Prostate gland (tissue), 2 donors: ENCODE data around the gene IQSEC3. TPM values are rescaled to one million over a fixed set of nuclear protein-coding genes. Genes with fewer than 3 reads are reported as not detected.
"Not testable (repeated sequence)": the region's sequence is repeated elsewhere in the genome, so short reads cannot be mapped to it uniquely, and the experiment has no call there.

ENCODE experiments used
- DNase-seq: peaks from one replicate; pipeline ENCODE4 v3.0.0-alpha.2; 2019; ENCODE audit warnings: low spot score
- H3K27ac ChIP-seq, 2 donors: fragments of 200-600 bp; sonication (generic); 2 replicates each; pipeline ENCODE4 v1.5.1; 2017 to 2019
- H3K27me3 ChIP-seq: fragments of 200-600 bp; sonication (generic); replicated peaks from 2 replicates; pipeline ENCODE4 v1.5.1; 2019; ENCODE audit not compliant: insufficient read depth
- H3K36me3 ChIP-seq, 2 donors: fragments of 200-600 bp; sonication (generic); 1 replicate in 1 of 2; 2 replicates in 1 of 2; pipeline versions ENCODE4 v1.5.1 to v1.8.1; 2017 to 2019
- H3K4me1 ChIP-seq: fragments of 200-600 bp; sonication (generic); replicated peaks from 2 replicates; pipeline ENCODE4 v1.5.1; 2019
- H3K4me3 ChIP-seq, 2 donors: fragments of 200-600 bp; sonication (generic); 2 replicates each; pipeline ENCODE4 v1.5.1; 2017 to 2019
- H3K9me3 ChIP-seq: fragments of 200-600 bp; sonication (generic); 2 replicates; pipeline ENCODE4 v1.5.1; 2017
- POLR2A ChIP-seq: fragments of 450-650 bp; IDR thresholded peaks from one replicate; pipeline ENCODE4 v1.6.1; 2016; ENCODE audit warnings: antibody characterized with exemption, mild to moderate bottlenecking
- POLR2AphosphoS5 ChIP-seq: sonication (generic); formaldehyde crosslinking; IDR thresholded peaks from one replicate; pipeline ENCODE4 v1.6.1; 2017; ENCODE audit warnings: antibody characterized with exemption
- WGBS: methylation state at CpG from one replicate; pipeline ENCODE4 v1.1.5; 2018; 5-methylcytosine and 5-hydroxymethylcytosine counted together
- intact Hi-C: fragments of 100-400 bp; cut with DNase I; formaldehyde crosslinking; loops from one replicate; pipeline ENCODE4 v1.14.2; 2022
- total RNA-seq, 2 donors: library from RNA; depleted of rRNA; stranded (reverse); fragments of >200 nt; gene quantifications; one replicate each; pipeline ENCODE4 v1.1.0, GENCODE V29; 2016
- TF ChIP-seq, protein P1 (sequence below), 4 experiments: fragments of 200-600 bp in 2 of 4; fragments of 450-650 bp in 2 of 4; sonication (generic) in 2 of 4; IDR thresholded peaks; 1 replicate in 3 of 4; 2 replicates in 1 of 4; pipeline ENCODE4 v1.5.1; 2016 to 2019; ENCODE audit warnings: antibody characterized with exemption in 4 of 4, mild to moderate bottlenecking in 2 of 4, moderate library complexity in 2 of 4

The IQSEC3 gene
- total RNA-seq, 2 donors from 2014 or later, result 0.14 to 2.6 TPM

- no peak for DNase-seq
- Histone ChIP-seq H3K4me1 (no peaks in the 10 kb centered on the region), H3K9me3 (no peaks in the 10 kb centered on the region), H3K27ac (no peak overlapping the region), H3K4me3 (no peak overlapping the region), H3K27me3 (no peaks in the 10 kb centered on the region), H3K36me3 (no peaks in the 10 kb centered on the region)
- TF ChIP-seq, protein P1, sequence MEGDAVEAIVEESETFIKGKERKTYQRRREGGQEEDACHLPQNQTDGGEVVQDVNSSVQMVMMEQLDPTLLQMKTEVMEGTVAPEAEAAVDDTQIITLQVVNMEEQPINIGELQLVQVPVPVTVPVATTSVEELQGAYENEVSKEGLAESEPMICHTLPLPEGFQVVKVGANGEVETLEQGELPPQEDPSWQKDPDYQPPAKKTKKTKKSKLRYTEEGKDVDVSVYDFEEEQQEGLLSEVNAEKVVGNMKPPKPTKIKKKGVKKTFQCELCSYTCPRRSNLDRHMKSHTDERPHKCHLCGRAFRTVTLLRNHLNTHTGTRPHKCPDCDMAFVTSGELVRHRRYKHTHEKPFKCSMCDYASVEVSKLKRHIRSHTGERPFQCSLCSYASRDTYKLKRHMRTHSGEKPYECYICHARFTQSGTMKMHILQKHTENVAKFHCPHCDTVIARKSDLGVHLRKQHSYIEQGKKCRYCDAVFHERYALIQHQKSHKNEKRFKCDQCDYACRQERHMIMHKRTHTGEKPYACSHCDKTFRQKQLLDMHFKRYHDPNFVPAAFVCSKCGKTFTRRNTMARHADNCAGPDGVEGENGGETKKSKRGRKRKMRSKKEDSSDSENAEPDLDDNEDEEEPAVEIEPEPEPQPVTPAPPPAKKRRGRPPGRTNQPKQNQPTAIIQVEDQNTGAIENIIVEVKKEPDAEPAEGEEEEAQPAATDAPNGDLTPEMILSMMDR (IDR thresholded peaks at IDR 0.05), result no peak
- TF ChIP-seq POLR2AphosphoS5 (no peak), POLR2A (no peak)
- intact Hi-C loops, result no loop called here
- 61% methylated on average over 4 of the region's 4 CpGs for WGBS
Observed at GRCh38 chr12:22190-22529, 44.4 kb upstream of the IQSEC3 start.

DNA sequence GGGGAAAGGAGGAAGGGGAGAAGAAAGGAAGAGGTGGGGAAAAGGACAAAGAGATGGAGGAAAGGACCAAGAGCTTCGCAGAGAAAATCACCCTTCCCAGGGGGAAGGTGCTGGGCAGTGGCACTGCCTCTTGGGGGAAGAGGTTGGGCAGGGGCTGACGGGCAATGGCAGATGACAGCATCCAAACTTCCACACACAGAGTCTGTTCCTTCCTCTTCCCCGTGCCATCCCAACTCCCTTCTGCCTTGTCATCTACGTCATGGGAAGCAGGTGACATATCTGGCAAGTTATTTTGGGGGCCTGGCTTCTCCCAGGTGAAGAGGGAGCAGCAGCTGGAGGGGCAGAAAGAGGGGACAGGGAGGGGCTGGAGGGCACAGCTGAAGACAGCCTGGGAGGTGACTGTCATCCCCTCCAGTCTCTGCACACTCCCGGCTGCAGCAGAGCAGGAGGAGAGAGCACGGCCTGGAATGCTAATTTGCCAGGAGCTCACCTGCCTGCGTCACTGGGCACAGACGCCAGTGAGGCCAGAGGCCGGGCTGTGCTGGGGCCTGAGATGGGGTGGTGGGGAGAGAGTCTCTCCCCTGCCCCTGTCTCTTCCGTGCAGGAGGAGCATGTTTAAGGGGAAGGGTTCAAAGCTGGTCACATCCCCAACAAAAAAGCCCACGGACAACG lies 43.9 kb upstream of the IQSEC3 start:
- Histone ChIP-seq H3K27me3 (no peaks in the 10 kb centered on the region), H3K27ac (no peak overlapping the region), H3K9me3 (no peaks in the 10 kb centered on the region), H3K36me3 (no peaks in the 10 kb centered on the region), H3K4me3 (no peak overlapping the region), H3K4me1 (no peaks in the 10 kb centered on the region)
- DNase-seq, result no peak
- intact Hi-C loops, result no loop called here
- WGBS, result 76% methylated on average over 9 of the region's 12 CpGs
- TF ChIP-seq POLR2A, result no peak
- no peak for TF ChIP-seq POLR2AphosphoS5
- TF ChIP-seq, protein P1 (IDR thresholded peaks at IDR 0.05), result no peak

GRCh38 chr12:27904-28303 lies 38.7 kb upstream of the IQSEC3 start:
- H3K4me1 ChIP-seq, H3K27ac ChIP-seq, H3K9me3 ChIP-seq, DNase-seq, H3K36me3 ChIP-seq, intact Hi-C loops, H3K4me3 ChIP-seq, H3K27me3 ChIP-seq: not testable (repeated sequence)
- no CpG with 5 or more reads among the region's 5 CpGs for WGBS

GRCh38 chr12:38775-39174 lies 27.8 kb upstream of the IQSEC3 start:
- intact Hi-C loops, H3K9me3 ChIP-seq, H3K4me3 ChIP-seq, H3K4me1 ChIP-seq, H3K27me3 ChIP-seq, H3K36me3 ChIP-seq, DNase-seq, H3K27ac ChIP-seq: not testable (repeated sequence)
- no CpG with 5 or more reads among the region's 9 CpGs for WGBS

GRCh38 chr12:39555-40265 lies 26.9 kb upstream of the IQSEC3 start:
- H3K27me3 ChIP-seq, DNase-seq, H3K4me1 ChIP-seq, H3K27ac ChIP-seq, H3K9me3 ChIP-seq, H3K4me3 ChIP-seq, intact Hi-C loops, H3K36me3 ChIP-seq: not testable (repeated sequence)
- WGBS, result 85% methylated on average over 4 of the region's 6 CpGs

GRCh38 chr12:44352-44751 lies 22.2 kb upstream of the IQSEC3 start:
- 89% methylated on average over 5 of the region's 8 CpGs for WGBS
- H3K4me1 ChIP-seq, H3K4me3 ChIP-seq, H3K36me3 ChIP-seq, H3K9me3 ChIP-seq, H3K27me3 ChIP-seq, intact Hi-C loops, DNase-seq, H3K27ac ChIP-seq: not testable (repeated sequence)

DNA sequence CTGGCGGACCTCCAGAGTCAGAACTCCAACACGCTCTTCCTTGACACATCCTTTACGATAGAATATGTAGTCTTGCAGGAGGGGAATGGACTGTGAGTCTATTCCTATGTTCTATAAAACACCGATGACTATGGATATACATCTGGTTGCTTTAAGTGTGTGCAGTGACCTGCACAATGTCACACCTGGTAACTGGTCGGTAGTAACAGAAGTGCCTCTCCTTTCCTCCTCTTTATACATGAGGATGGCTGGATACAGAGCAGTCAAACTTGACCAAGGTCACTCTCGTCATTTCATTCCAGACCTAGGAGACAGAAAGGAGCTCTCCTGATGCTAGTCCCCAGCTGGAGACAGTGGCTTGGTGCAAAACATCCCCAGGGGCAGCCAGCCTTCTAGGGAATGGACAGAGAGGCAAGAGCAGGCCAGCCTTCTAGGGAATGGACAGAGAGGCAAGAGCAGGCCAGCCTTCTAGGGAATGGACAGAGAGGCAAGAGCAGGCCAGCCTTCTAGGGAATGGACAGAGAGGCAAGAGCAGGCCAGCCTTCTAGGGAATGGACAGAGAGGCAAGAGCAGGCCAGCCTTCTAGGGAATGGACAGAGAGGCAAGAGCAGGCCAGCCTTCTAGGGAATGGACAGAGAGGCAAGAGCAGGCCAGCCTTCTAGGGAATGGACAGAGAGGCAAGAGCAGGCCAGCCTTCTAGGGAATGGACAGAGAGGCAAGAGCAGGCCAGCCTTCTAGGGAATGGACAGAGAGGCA lies 21.2 kb upstream of the IQSEC3 start:
- 78% methylated on average over 6 of the region's 6 CpGs for WGBS
- H3K4me3 ChIP-seq, H3K27me3 ChIP-seq, H3K36me3 ChIP-seq, H3K9me3 ChIP-seq, H3K4me1 ChIP-seq, intact Hi-C loops, H3K27ac ChIP-seq, DNase-seq: not testable (repeated sequence)

DNA sequence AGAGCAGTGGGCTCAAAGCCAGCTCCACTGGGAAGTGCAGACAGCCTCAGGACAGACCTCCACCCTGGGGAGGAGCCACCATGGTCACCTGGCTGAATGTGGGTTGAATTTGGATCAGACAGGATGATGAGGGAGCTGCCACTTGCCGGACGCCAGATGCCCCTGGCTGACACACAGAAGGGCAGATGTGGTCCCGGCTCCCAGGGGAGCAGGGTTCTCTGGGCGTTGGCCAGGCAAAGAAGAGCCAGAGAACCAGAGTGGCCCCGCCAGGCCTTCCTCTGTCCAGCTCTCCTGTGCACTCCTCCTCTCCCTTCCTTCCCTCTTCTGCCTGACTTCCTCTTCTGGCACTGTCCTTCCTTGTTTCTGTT lies 20.6 kb upstream of the IQSEC3 start:
- intact Hi-C loops, H3K27me3 ChIP-seq, H3K9me3 ChIP-seq, H3K4me3 ChIP-seq, H3K27ac ChIP-seq, H3K4me1 ChIP-seq, DNase-seq, H3K36me3 ChIP-seq: not testable (repeated sequence)
- WGBS, result 75% methylated on average over 4 of the region's 5 CpGs

GRCh38 chr12:46542-46941 lies 20.0 kb upstream of the IQSEC3 start:
- H3K4me3 ChIP-seq, intact Hi-C loops, DNase-seq, H3K36me3 ChIP-seq, H3K27ac ChIP-seq, H3K27me3 ChIP-seq, H3K9me3 ChIP-seq, H3K4me1 ChIP-seq: not testable (repeated sequence)
- 64% methylated on average over 5 of the region's 5 CpGs for WGBS

GRCh38 chr12:47699-48226 lies 18.8 kb upstream of the IQSEC3 start:
- H3K36me3 ChIP-seq, H3K27ac ChIP-seq, H3K27me3 ChIP-seq, H3K9me3 ChIP-seq, H3K4me1 ChIP-seq, DNase-seq, H3K4me3 ChIP-seq, intact Hi-C loops: not testable (repeated sequence)
- WGBS, result 69% methylated on average over 3 of the region's 3 CpGs
